ENCODE measurements around the gene MAP3K3. TPM values are rescaled to one million over a fixed set of nuclear protein-coding genes. Genes with fewer than 3 reads are reported as not detected.

The MAP3K3 gene
- total RNA-seq, 1 experiment from 2014 or later: 24.3 TPM

GRCh38 chr17:63694950-63695773, 72.9 kb downstream of the MAP3K3 start:
- Mint-ChIP-seq H3K9me3 (no peaks in the 10 kb centered on the region), H3K27ac (no peak overlapping the region), H3K36me3 (ENCODE audit: insufficient read depth in 1 of 3, low read depth in 3 of 3) (peaks cover 5 to 44% (median 26%) of the 10 kb centered on the region in 3 experiments), H3K27me3 (ENCODE audit: low read depth) (no peaks in the 10 kb centered on the region), H3K4me1 (peaks cover 20 to 34% of the 10 kb centered on the region in 2 experiments), H3K4me3 (no peak overlapping the region; a peak in 1 of 5 replicates)
- H2AFZ ChIP-seq (ENCODE audit: low read length): no peak overlapping the region
- no peak overlapping the region for H3K14ac ChIP-seq (ENCODE audit: insufficient read depth, low read length)
- H3K27me3 ChIP-seq (ENCODE audit: insufficient read depth, low read length): no peaks in the 10 kb centered on the region
- H2BK120ac ChIP-seq (ENCODE audit: low read depth, low read length, poor library complexity, severe bottlenecking): no peak overlapping the region
- no peaks in the 10 kb centered on the region for H4K20me1 ChIP-seq (ENCODE audit: control insufficient read depth, insufficient read depth, insufficient read length)
- H2BK12ac ChIP-seq (ENCODE audit: insufficient read length, low read depth, low read length): no peak overlapping the region
- no peak overlapping the region for H2BK5ac ChIP-seq (ENCODE audit: insufficient read length, low read length)
- no peak overlapping the region for H4K5ac ChIP-seq (ENCODE audit: insufficient read length, low read depth, low read length)
- no peak overlapping the region for H2BK15ac ChIP-seq (ENCODE audit: low read depth, low read length)
- H3K4me1 ChIP-seq (ENCODE audit: insufficient read depth, low read length): no peaks in the 10 kb centered on the region; the same call in 1 of the 2 replicates
- no peak overlapping the region for H4K91ac ChIP-seq (ENCODE audit: insufficient read length, low read depth, low read length)
- no CpG with 5 or more reads among the region's 15 CpGs for WGBS (ENCODE audit: extremely low coverage, insufficient read length, low lambda C conversion rate)
- H3K18ac ChIP-seq (ENCODE audit: insufficient read length, low read depth, low read length): no peak overlapping the region
- H3K4me2 ChIP-seq (ENCODE audit: insufficient read depth, insufficient read length, low read length): no peak overlapping the region
- H3K23ac ChIP-seq (ENCODE audit: insufficient read length, low read depth, low read length): no peak overlapping the region
- H3K79me1 ChIP-seq (ENCODE audit: insufficient read depth, low read depth, low read length, poor library complexity, severe bottlenecking): no peaks in the 10 kb centered on the region
- no peak overlapping the region for H3K4ac ChIP-seq (ENCODE audit: low read depth, low read length)
- peaks cover 12% of the 10 kb centered on the region for H3K23me2 ChIP-seq (ENCODE audit: insufficient read length, low read depth, low read length, poor library complexity, severe bottlenecking)
- H3K56ac ChIP-seq (ENCODE audit: insufficient read length, low read depth, low read length): no peak overlapping the region
- TF ChIP-seq, protein P1, sequence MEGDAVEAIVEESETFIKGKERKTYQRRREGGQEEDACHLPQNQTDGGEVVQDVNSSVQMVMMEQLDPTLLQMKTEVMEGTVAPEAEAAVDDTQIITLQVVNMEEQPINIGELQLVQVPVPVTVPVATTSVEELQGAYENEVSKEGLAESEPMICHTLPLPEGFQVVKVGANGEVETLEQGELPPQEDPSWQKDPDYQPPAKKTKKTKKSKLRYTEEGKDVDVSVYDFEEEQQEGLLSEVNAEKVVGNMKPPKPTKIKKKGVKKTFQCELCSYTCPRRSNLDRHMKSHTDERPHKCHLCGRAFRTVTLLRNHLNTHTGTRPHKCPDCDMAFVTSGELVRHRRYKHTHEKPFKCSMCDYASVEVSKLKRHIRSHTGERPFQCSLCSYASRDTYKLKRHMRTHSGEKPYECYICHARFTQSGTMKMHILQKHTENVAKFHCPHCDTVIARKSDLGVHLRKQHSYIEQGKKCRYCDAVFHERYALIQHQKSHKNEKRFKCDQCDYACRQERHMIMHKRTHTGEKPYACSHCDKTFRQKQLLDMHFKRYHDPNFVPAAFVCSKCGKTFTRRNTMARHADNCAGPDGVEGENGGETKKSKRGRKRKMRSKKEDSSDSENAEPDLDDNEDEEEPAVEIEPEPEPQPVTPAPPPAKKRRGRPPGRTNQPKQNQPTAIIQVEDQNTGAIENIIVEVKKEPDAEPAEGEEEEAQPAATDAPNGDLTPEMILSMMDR (conservative IDR thresholded peaks at IDR 0.05): no peak
- no peak for DNase-seq
- no peak overlapping the region for H3T11ph ChIP-seq (ENCODE audit: low read length)
- H3K79me2 ChIP-seq (ENCODE audit: insufficient read depth, low read length): no peaks in the 10 kb centered on the region
- no peak overlapping the region for H4K8ac ChIP-seq (replicated peaks; ENCODE audit: insufficient read length, low read depth, low read length)
- no peak overlapping the region for H2AK5ac ChIP-seq (ENCODE audit: insufficient read length, low read length)
- H3K9me3 ChIP-seq (ENCODE audit: control insufficient read depth, low read depth, low read length): no peaks in the 10 kb centered on the region
- H2BK20ac ChIP-seq (ENCODE audit: low read depth, low read length, poor library complexity, severe bottlenecking): no peak overlapping the region
- H3K9ac ChIP-seq (ENCODE audit: extremely low read depth, insufficient read length, low read length): no peak overlapping the region
- H3K27ac ChIP-seq (ENCODE audit: insufficient read length, low read depth, low read length): no peak overlapping the region
